OCI-LY7 (cell line): ENCODE data around the gene SAFB2.

Experiments used
- CTCF ChIP-seq: fragments of 200-600 bp; sonication (generic); conservative IDR thresholded peaks from 2 replicates; pipeline ENCODE4 v1.5.1; 2014; ENCODE audit warnings: mild to moderate bottlenecking, antibody characterized with exemption, low read length, moderate library complexity, mixed read lengths
- EZH2phosphoT487 ChIP-seq: fragments of 200-600 bp; sonication (generic); IDR thresholded peaks from 2 replicates; pipeline ENCODE4 v1.6.1; 2018; ENCODE audit warnings: low read depth, borderline replicate concordance, mild to moderate bottlenecking, mixed run types, antibody characterized with exemption, low read length, moderate library complexity, mixed read lengths

DNA sequence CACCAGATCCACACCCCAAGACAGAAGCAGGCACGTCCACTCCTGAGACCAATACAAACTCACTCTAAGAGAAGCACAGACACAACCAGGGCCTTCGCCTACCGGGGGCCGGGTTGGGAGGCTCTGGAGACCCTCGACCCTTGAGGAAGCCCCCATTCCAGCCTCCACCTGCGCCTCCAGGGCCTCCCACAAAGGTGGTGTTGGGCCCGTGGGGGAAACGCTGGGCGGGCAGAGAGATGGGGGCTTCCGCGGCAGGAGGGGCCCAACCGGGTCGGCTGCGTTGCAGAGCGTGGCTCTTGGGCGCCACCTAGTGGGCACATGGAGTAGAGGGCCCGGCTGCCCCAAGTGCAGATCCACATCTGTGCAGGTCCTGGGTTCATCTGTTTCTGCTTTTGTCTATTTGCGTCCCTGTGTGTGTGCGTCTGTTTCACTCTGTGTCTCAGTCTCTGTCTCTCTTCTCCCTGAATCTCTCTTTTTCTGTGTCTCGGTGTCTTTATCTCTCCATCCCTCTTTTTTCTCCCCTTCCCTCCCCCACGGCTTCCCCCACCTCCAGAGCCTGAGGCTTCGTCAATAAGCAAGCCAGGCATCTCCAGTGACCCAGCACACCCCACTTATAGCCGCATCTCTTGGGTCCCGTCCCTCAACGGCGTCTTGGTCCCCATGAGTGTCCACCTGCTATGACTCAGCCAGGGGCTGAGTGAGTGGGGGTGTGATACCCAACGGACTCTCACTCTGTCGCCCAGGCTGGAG, 44.3 kb downstream of the SAFB2 start:
- peak; percentile 94 for TF ChIP-seq CTCF
- TF ChIP-seq EZH2phosphoT487: no peak
